GM18511 (cell line): ENCODE measurements around the gene PSMG4.

Experiments
- ATAC-seq: cut with Tn5 transposase; IDR thresholded peaks from one replicate; pipeline ENCODE4 v1.9.1; 2021; ENCODE audit warnings: mild to moderate bottlenecking, moderate library complexity; ENCODE audit not compliant: unreplicated experiment

The PSMG4 gene

GRCh38 chr6:3273707-3274521 is 15.2 kb downstream of the PSMG4 start:
- ATAC-seq, result no peak

- ATAC-seq, result no peak
Measured at GRCh38 chr6:3276174-3277167, 17.7 kb downstream of the PSMG4 start.

- no peak for ATAC-seq
Measured at GRCh38 chr6:3277251-3277650, 18.5 kb downstream of the PSMG4 start.

GRCh38 chr6:3277851-3278416 is 19.2 kb downstream of the PSMG4 start:
- no peak for ATAC-seq

- no peak for ATAC-seq
Measured at GRCh38 chr6:3278691-3279090, 19.9 kb downstream of the PSMG4 start.

GRCh38 chr6:3280091-3280490 is 21.3 kb downstream of the PSMG4 start:
- no peak for ATAC-seq

GRCh38 chr6:3280866-3281465 is 22.2 kb downstream of the PSMG4 start:
- no peak for ATAC-seq

- ATAC-seq, result no peak
Measured at GRCh38 chr6:3281631-3282475, 23.1 kb downstream of the PSMG4 start.

GRCh38 chr6:3282476-3283236 is 23.9 kb downstream of the PSMG4 start:
- no peak for ATAC-seq

- ATAC-seq, result no peak
Measured at GRCh38 chr6:3283241-3283640, 24.5 kb downstream of the PSMG4 start.

GRCh38 chr6:3283641-3284435 is 25.1 kb downstream of the PSMG4 start:
- ATAC-seq, result no peak

GRCh38 chr6:3284436-3284876 is 25.7 kb downstream of the PSMG4 start:
- ATAC-seq, result no peak

GRCh38 chr6:3285049-3285639 is 26.4 kb downstream of the PSMG4 start:
- no peak for ATAC-seq

- ATAC-seq, result no peak
Measured at GRCh38 chr6:3285732-3286131, 27.0 kb downstream of the PSMG4 start.

GRCh38 chr6:3286641-3287171 is 28.0 kb downstream of the PSMG4 start:
- no peak for ATAC-seq

- ATAC-seq, result no peak
Measured at GRCh38 chr6:3287308-3287707, 28.6 kb downstream of the PSMG4 start.

GRCh38 chr6:3287976-3288707 is 29.4 kb downstream of the PSMG4 start:
- no peak for ATAC-seq
